Fibroblast of lung (primary cell): Measurements from ENCODE around the gene PPP1R3F. TPM values are rescaled to one million over a fixed set of nuclear protein-coding genes. Genes with fewer than 3 reads are reported as not detected.
A peak's percentile ranks its signal among the peaks of the same experiment; 100 is the strongest.

Source experiments
- DNase-seq, 2 donors: peaks; one replicate each; pipeline versions ENCODE4 v3.0.0 to v3.0.0-alpha.2; 2010; ENCODE audit warnings: low read depth in 2 of 2
- H2AFZ ChIP-seq: 2 replicates; pipeline ENCODE4 v1.5.1; 2012; ENCODE audit warnings: low read length, control low read depth, inconsistent platforms
- H3K27ac ChIP-seq: 2 replicates; pipeline ENCODE4 v1.5.1; 2011; ENCODE audit warnings: low read length, control low read depth; ENCODE audit not compliant: insufficient read depth
- H3K27me3 ChIP-seq: 2 replicates; pipeline ENCODE4 v1.5.1; 2011; ENCODE audit warnings: mild to moderate bottlenecking, low read length; ENCODE audit not compliant: control insufficient read depth, insufficient read depth
- H3K36me3 ChIP-seq: 2 replicates; pipeline ENCODE4 v1.5.1; 2011; ENCODE audit warnings: low read length; ENCODE audit not compliant: control insufficient read depth, insufficient read depth
- H3K4me1 ChIP-seq: 2 replicates; pipeline ENCODE4 v1.5.1; 2011; ENCODE audit warnings: low read length; ENCODE audit not compliant: control insufficient read depth, insufficient read depth; ENCODE audit errors: extremely low read depth
- H3K4me2 ChIP-seq: 2 replicates; pipeline ENCODE4 v1.5.1; 2011; ENCODE audit warnings: low read length, control low read depth; ENCODE audit not compliant: insufficient read depth; ENCODE audit errors: extremely low read depth
- H3K4me3 ChIP-seq, 4 experiments: fragments of 200-600 bp in 1 of 4; sonication (generic) in 1 of 4; replicated peaks in 1 of 4; 2 replicates each; pipeline ENCODE4 v1.5.1; 2011 to 2016; ENCODE audit warnings: low read length in 4 of 4, low read depth in 3 of 4, mild to moderate bottlenecking in 3 of 4, control low read depth in 2 of 4, inconsistent platforms in 1 of 4, mixed read lengths in 1 of 4; ENCODE audit not compliant: insufficient read depth in 1 of 4; ENCODE audit errors: control extremely low read depth in 1 of 4
- H3K79me2 ChIP-seq: 2 replicates; pipeline ENCODE4 v1.5.1; 2012; ENCODE audit warnings: mild to moderate bottlenecking, low read length, inconsistent platforms; ENCODE audit not compliant: control insufficient read depth, insufficient read depth
- H3K9ac ChIP-seq: 2 replicates; pipeline ENCODE4 v1.5.1; 2011; ENCODE audit warnings: mild to moderate bottlenecking, low read length, control low read depth; ENCODE audit not compliant: insufficient read depth
- H3K9me3 ChIP-seq: 2 replicates; pipeline ENCODE4 v1.5.1; 2012; ENCODE audit warnings: low read depth, low read length; ENCODE audit not compliant: control insufficient read depth, insufficient read depth
- H4K20me1 ChIP-seq: 2 replicates; pipeline ENCODE4 v1.5.1; 2011; ENCODE audit warnings: low read length; ENCODE audit not compliant: control insufficient read depth, insufficient read depth; ENCODE audit errors: extremely low read depth
- EZH2 ChIP-seq: IDR thresholded peaks from 2 replicates; pipeline ENCODE4 v1.5.1; 2012; ENCODE audit warnings: low read length, control low read depth, mild to moderate bottlenecking; ENCODE audit errors: missing control alignments
- polyA minus RNA-seq: library from RNA; depleted of rRNA, polyadenylated mRNA; stranded (reverse); fragments of >200 nt; gene quantifications from 2 replicates; pipeline ENCODE4 v1.2.3, GENCODE V29; 2011; ENCODE audit warnings: low replicate concordance
- polyA plus RNA-seq, 2 donors: library from polyadenylated mRNA; depleted of rRNA in 1 of 2; stranded (reverse) in 1 of 2; unstranded in 1 of 2; fragments of >200 nt; gene quantifications; 2 replicates each; pipeline ENCODE4 v1.2.1, GENCODE V29; 2011 to 2012; ENCODE audit warnings: missing spikeins in 1 of 2
- total RNA-seq: library from RNA; depleted of rRNA; stranded (reverse); fragments of >200 nt; gene quantifications from 2 replicates; pipeline ENCODE4 v1.2.1, GENCODE V29; 2014
- TF ChIP-seq, protein P1 (sequence below), 2 donors: IDR thresholded peaks in 1 of 2; conservative IDR thresholded peaks in 1 of 2; 1 replicate in 1 of 2; 2 replicates in 1 of 2; pipeline ENCODE4 v1.5.1; 2011 to 2012; ENCODE audit warnings: low read length in 2 of 2, control low read depth in 1 of 2, inconsistent platforms in 1 of 2, low read depth in 1 of 2, mild to moderate bottlenecking in 1 of 2

The PPP1R3F gene, protein sequence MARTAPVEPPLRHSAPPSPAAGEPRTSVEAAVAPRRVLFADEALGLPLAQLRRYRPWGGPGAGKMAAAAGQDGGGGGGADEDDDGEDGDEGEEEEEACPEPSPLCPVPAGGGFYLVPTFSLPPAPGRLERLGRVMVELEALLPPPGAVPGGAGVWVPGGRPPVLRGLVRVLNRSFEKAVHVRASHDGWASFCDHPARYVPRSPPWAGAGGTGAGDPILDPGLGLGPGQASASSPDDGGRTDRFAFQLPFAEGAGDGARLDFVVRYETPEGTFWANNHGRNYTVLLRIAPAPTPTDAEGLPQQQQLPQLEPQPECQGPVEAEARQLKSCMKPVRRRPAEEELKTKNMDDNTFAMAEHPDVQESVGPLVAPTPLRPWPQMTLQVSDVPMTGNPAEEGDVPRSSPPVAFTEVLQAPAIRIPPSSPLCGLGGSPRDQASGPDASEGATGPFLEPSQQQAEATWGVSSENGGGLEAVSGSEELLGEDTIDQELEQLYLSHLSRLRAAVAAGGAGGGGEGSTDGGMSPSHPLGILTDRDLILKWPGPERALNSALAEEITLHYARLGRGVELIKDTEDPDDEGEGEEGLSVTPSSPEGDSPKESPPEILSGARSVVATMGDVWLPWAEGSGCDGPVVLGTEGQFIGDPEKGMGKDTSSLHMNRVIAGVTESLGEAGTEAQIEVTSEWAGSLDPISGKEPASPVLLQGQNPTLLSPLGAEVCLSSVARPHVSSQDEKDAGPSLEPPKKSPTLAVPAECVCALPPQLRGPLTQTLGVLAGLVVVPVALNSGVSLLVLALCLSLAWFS
- total RNA-seq = 6.8 and 10.8 TPM in 2 replicates
- 0.93 and 0.95 TPM in 2 replicates for polyA plus RNA-seq
- polyA plus RNA-seq (2012) = 1.4 and 1.5 TPM in 2 replicates
- 0.19 and 0.86 TPM in 2 replicates for polyA minus RNA-seq

GRCh38 chrX:49269767-49270248, at the start of gene PPP1R3F:
Gene PPP1R3F, plus strand, starts transcription at chrX:49269793. Its CDS starts 77 bp downstream, at chrX:49269870.
- peak within 1 kb of the TSS; percentile 92 for H3K9ac ChIP-seq
- TF ChIP-seq, protein P1, sequence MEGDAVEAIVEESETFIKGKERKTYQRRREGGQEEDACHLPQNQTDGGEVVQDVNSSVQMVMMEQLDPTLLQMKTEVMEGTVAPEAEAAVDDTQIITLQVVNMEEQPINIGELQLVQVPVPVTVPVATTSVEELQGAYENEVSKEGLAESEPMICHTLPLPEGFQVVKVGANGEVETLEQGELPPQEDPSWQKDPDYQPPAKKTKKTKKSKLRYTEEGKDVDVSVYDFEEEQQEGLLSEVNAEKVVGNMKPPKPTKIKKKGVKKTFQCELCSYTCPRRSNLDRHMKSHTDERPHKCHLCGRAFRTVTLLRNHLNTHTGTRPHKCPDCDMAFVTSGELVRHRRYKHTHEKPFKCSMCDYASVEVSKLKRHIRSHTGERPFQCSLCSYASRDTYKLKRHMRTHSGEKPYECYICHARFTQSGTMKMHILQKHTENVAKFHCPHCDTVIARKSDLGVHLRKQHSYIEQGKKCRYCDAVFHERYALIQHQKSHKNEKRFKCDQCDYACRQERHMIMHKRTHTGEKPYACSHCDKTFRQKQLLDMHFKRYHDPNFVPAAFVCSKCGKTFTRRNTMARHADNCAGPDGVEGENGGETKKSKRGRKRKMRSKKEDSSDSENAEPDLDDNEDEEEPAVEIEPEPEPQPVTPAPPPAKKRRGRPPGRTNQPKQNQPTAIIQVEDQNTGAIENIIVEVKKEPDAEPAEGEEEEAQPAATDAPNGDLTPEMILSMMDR (conservative IDR thresholded peaks at IDR 0.05 in 1 of 2, IDR thresholded peaks at IDR 0.05 in 1 of 2; ENCODE audit: low read depth in 1 of 2, low read length in 2 of 2) = no peak
- TF ChIP-seq EZH2 = no peak
- H3K4me1 ChIP-seq = no peaks in the 10 kb centered on the region
- no peaks in the 10 kb centered on the region for H3K36me3 ChIP-seq
- H2AFZ ChIP-seq = peak within 1 kb of the TSS; percentile 92
- no peaks in the 10 kb centered on the region for H3K27me3 ChIP-seq
- H4K20me1 ChIP-seq = no peaks in the 10 kb centered on the region
- H3K79me2 ChIP-seq = peaks cover 14% of the 10 kb centered on the region
- H3K27ac ChIP-seq = peak within 1 kb of the TSS; percentile 98
- H3K9me3 ChIP-seq = no peaks in the 10 kb centered on the region
- peak within 1 kb of the TSS; percentile 92 for H3K4me2 ChIP-seq
- peak within 1 kb of the TSS; percentile 57 to 73 (median 62) for H3K4me3 ChIP-seq
- no peak for DNase-seq

- H3K79me2 ChIP-seq = no peaks in the 10 kb centered on the region
- H3K4me3 ChIP-seq = no peak overlapping the region
- H4K20me1 ChIP-seq = no peaks in the 10 kb centered on the region
- TF ChIP-seq EZH2 = no peak
- TF ChIP-seq, protein P1 (conservative IDR thresholded peaks at IDR 0.05 in 1 of 2, IDR thresholded peaks at IDR 0.05 in 1 of 2; ENCODE audit: low read depth in 1 of 2, low read length in 2 of 2) = no peak
- no peaks in the 10 kb centered on the region for H3K4me1 ChIP-seq
- H3K36me3 ChIP-seq = no peaks in the 10 kb centered on the region
- no peak for DNase-seq
- H3K9me3 ChIP-seq = no peaks in the 10 kb centered on the region
- H3K9ac ChIP-seq = no peak overlapping the region
- no peak overlapping the region for H3K4me2 ChIP-seq
- no peaks in the 10 kb centered on the region for H3K27me3 ChIP-seq
- no peak overlapping the region for H2AFZ ChIP-seq
- H3K27ac ChIP-seq = no peak overlapping the region
Observed at GRCh38 chrX:49220100-49220499, 49.5 kb upstream of the PPP1R3F start.

GRCh38 chrX:49221868-49222267, 47.7 kb upstream of the PPP1R3F start:
- Histone ChIP-seq H3K9ac (no peak overlapping the region), H3K27me3 (no peaks in the 10 kb centered on the region), H3K4me1 (no peaks in the 10 kb centered on the region), H3K36me3 (no peaks in the 10 kb centered on the region), H3K9me3 (no peaks in the 10 kb centered on the region), H3K27ac (no peak overlapping the region), H3K79me2 (no peaks in the 10 kb centered on the region), H3K4me2 (no peak overlapping the region), H4K20me1 (no peaks in the 10 kb centered on the region), H2AFZ (no peak overlapping the region), H3K4me3 (no peak overlapping the region)
- TF ChIP-seq, protein P1 (conservative IDR thresholded peaks at IDR 0.05 in 1 of 2, IDR thresholded peaks at IDR 0.05 in 1 of 2; ENCODE audit: low read depth in 1 of 2, low read length in 2 of 2) = no peak
- TF ChIP-seq EZH2 = no peak
- DNase-seq = no peak
